Astrocyte of the cerebellum (primary cell): ENCODE measurements around the gene SMARCA4.
"Not testable (repeated sequence)": the region's sequence is repeated elsewhere in the genome, so short reads cannot be mapped to it uniquely, and the experiment has no call there.

Source experiments
- DNase-seq: peaks from one replicate; pipeline ENCODE4 v3.0.0-alpha.2; 2011; ENCODE audit warnings: low read depth
- H3K4me3 ChIP-seq: 2 replicates; pipeline ENCODE4 v1.5.1; 2011; ENCODE audit warnings: mild to moderate bottlenecking, low read depth, low read length, moderate library complexity
- in situ Hi-C: cut with HindIII; loops from 2 replicates; pipeline ENCODE4 v1.10.0; 2017; ENCODE audit warnings: low sequenced_read_pairs
- TF ChIP-seq, protein P1 (sequence below): IDR thresholded peaks from 2 replicates; pipeline ENCODE4 v1.5.1; 2012; ENCODE audit warnings: low read length, low read depth, moderate library complexity, mild to moderate bottlenecking; ENCODE audit errors: missing control alignments

The SMARCA4 gene

GRCh38 chr19:10928563-10929401, 32.0 kb upstream of the SMARCA4 start, which contains the start of the genes TIMM29 and YIPF2:
TSS of gene TIMM29 (plus strand) at chr19:10928811. CDS start at chr19:10928823, 12 bp downstream.
TSS of gene YIPF2 (minus strand) at chr19:10928639. CDS start at chr19:10928410, 229 bp downstream.
- in situ Hi-C loops = no loop called here
- peak; percentile 96 for DNase-seq
- TF ChIP-seq, protein P1, sequence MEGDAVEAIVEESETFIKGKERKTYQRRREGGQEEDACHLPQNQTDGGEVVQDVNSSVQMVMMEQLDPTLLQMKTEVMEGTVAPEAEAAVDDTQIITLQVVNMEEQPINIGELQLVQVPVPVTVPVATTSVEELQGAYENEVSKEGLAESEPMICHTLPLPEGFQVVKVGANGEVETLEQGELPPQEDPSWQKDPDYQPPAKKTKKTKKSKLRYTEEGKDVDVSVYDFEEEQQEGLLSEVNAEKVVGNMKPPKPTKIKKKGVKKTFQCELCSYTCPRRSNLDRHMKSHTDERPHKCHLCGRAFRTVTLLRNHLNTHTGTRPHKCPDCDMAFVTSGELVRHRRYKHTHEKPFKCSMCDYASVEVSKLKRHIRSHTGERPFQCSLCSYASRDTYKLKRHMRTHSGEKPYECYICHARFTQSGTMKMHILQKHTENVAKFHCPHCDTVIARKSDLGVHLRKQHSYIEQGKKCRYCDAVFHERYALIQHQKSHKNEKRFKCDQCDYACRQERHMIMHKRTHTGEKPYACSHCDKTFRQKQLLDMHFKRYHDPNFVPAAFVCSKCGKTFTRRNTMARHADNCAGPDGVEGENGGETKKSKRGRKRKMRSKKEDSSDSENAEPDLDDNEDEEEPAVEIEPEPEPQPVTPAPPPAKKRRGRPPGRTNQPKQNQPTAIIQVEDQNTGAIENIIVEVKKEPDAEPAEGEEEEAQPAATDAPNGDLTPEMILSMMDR = no peak
- peak within 1 kb of the TSS; percentile 88 for H3K4me3 ChIP-seq

- no peak for DNase-seq
- TF ChIP-seq, protein P1 = no peak
- in situ Hi-C loops = no loop called here
- peak overlapping the region; percentile 88 for H3K4me3 ChIP-seq
These were observed 31.4 kb upstream of the SMARCA4 start for GRCh38 chr19:10929402-10929794.

DNA sequence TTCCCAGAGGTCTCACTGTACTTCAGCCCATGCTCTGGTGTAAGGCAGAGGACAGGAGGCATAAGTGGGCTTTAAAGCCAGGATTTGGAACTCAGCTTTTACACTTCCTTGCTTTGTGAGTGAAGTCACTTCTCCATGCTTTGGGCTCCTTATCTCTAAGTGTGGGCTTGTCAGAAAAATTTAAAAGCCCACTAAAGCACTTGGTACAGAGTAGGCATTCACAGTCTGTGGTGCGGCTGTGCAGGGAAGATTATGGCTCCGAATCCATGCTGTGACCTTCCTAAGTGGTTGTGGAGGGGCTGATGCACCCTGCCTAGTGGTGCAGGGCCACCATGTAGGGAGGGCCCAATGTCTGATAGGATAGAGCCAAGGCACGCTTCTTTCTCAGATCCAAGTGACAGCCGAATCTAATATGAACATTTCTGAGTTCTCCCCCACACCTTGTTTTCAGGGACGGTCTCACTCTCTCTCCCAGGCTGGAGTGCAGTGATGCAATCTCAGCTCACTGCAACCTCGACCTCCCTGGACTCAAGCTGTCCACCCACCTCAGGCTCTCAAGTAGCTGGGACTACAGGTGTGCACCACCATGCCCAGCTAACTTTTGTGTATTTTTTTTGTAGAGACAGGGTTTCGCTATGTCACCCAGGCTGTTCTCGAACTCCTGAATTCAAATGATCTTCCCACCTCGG, 25.3 kb upstream of the SMARCA4 start:
- TF ChIP-seq, protein P1 = no peak
- no peak for DNase-seq
- H3K4me3 ChIP-seq = no peak overlapping the region
- in situ Hi-C loops = no loop called here

- TF ChIP-seq, protein P1 = peak; percentile 62
- in situ Hi-C loops = no loop called here
- no peak overlapping the region for H3K4me3 ChIP-seq
- DNase-seq = peak; percentile 72
These were observed 24.2 kb upstream of the SMARCA4 start for GRCh38 chr19:10936661-10937084.

GRCh38 chr19:10941649-10942048, 19.2 kb upstream of the SMARCA4 start:
- DNase-seq, H3K4me3 ChIP-seq, in situ Hi-C loops: not testable (repeated sequence)

DNA sequence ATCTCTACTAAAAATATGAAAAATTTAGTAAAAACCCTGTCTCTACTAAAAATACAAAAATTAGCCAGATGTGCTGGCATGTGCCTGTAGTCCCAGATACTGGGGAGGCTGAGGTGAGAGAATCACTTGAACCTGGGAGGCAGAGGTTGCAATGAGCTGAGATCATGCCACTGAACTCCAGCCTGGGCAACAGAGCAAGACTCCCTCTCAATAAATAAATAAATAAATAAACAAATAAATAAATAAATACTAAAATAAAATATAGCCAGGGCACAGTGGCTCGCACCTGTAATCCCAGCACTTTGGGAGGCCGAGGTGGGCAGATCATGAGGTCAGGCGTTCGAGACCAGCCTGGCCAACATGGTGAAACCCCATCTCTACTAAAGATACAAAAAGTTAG, 17.4 kb upstream of the SMARCA4 start:
- H3K4me3 ChIP-seq, in situ Hi-C loops, DNase-seq: not testable (repeated sequence)

GRCh38 chr19:10945264-10945663, 15.6 kb upstream of the SMARCA4 start:
- no peak overlapping the region for H3K4me3 ChIP-seq
- in situ Hi-C loops = no loop called here
- DNase-seq = no peak
- TF ChIP-seq, protein P1 = no peak
